KG1 (cell line): Measurements from ENCODE around the gene MYRF.

ENCODE experiments used
- DNase-seq: peaks from one replicate; lab custom pipeline; 2025; lab: John Stamatoyannopoulos, UW

MYRF gene

DNA sequence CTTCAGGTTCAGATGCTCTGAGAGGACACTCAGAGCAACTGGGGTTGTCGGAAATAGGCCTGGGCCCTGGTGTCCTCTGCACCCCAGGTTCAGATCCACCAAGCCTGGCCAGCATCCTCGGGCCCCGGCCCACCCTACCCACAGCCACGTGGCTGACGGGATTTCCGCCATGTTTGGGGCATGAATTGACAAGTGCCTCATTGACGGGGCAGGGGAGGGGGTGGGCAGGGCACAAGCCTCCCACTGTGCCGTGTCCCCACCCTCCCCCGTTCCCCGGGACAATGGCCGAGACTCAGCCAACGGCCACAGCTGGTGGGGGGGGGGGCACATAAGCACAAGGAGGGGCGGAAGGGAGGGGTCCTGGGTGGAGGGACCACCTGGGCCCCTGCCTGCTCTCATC is 8.5 kb downstream of the MYRF start:
- DNase-seq, result no peak

DNA sequence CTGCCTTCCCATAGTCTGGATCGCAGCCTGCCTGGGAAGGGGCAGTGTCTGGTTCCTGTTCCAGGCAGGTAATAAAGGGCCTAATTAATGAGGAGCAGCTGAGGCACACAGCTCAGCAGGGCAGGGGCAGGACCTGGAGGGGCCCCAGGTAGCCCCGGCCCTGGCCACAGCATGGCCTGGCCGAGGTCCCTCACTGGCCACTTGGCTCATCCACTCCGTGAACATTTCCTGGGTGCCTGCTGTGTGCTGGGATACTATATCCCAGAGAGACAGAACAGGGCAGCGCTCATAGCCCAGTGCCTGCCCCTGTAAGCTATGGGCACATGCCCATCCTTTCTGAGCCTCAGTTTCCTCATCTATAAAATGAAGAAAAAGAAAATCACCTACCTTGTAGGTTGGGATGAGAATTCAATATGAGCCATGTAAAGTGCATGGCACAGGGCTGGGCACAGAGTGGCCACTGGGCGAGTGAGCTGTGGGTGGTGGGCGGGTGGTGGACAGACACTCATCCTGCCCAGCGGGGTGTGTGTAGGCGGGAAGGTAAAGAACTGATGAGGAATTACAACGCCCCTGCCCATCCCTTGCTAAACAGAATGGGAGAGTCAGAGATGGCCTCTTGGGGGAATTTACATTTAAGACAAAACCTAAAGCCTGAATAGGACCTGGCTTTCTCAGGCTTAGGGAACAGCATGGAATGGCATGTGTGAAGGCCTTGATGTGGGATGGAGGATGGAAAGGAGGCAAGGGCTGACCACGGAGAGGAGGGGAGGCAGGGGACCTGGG is 9.2 kb downstream of the MYRF start:
- DNase-seq, result no peak

DNA sequence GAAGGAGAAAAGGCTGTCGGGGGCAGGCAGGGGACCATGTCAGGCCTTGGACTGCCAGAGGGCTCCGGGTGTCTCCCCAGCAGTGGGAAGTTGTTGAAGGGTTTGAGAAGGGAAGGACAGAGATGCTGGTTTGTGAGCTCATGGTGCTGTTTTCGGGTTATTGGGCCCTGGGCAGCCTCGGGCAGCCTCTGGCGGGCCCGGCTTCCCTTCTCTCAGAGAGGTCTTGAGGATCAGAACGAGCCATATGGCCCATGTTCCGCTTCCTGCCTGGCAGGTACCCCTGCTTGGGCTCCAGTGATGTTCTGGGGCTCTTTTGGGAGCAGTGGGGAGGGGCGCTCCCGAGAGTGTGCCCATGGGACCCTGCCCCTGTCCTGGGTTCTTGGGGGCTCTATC is 9.8 kb downstream of the MYRF start:
- DNase-seq, result no peak

DNA sequence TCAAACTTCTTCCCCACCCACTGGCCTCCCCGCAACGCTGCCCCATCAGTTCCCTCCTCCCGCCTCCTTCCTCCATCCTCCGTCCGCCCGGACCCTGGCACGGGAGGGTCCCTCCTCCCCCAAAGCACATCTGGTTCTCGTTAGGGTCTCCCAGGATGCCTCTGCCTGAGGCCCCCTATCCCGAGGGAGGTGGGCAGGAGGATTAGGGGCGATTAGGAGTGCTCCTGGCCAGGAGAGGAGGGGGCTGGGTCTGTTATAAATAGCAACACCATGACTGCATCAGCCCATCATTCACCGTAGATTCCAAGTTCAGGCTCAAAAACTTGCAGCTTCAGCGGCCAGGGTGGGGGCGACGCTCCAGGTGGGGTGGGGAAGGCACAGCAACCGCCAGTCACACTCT is 10.4 kb downstream of the MYRF start:
- no peak for DNase-seq

DNA sequence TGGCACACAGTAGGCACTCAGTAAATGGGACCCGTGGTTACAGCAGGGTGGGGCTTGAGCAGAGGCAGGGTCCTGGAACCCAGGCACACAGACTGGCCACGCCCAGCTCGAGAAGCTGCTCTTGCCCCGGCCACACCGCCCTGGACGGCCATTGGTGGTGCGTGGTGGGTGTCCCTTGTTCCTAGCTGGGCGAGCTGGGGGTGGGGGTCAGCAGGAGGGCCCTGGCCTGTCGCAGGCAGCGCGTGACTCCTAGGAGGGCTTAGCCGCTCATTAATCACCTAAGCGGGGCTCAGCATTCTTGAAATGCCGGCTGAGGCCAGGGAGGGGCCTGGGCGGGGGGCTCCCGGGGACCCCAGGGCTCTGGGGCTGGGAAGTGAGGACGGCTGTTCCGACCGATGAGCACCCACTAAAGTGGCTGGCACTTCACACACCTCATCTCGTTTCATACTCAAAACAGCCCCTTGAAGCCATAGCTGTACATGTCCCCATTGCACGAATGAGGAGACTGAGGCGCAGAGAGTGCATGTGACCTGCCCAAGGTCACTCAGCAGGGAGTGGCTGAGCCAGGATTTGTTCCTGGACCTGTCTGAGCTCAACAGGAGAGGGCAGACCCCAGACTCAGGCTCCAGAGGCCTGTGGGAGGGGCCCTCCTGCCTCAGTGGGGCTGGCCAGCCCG is 11.6 kb downstream of the MYRF start:
- DNase-seq, result no peak

DNA sequence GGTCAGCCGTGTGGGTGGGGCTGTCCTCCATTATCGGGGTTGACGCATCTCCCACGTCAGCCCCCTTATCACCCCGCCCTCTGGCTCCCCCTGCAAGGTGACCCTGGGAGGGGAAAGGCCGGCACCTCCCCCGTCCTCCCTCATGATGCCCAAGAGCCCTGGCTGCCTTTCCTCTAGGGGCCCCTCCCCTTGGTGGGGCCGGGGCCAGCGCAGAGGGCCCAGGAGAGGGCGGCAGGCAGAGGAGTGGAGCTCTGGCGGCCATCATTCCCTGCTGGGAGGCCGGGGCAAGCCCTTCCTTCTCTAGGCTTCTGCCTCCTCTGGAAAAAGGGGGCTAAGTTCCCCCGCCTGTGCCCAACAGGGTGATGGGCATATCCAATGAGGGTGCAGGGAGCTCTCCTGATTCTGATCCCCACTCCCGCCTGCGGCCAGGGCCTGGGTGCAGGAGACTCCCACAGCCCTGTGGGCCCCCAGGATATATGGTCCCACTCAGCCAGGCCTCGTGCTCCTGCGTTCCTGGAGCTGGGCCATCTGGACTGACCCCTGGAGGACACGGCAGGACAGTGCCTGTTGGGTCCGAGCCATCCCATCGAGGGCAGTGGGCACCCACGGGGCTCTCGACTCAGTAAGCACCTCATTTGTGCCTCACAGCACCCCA is 12.3 kb downstream of the MYRF start:
- no peak for DNase-seq

DNA sequence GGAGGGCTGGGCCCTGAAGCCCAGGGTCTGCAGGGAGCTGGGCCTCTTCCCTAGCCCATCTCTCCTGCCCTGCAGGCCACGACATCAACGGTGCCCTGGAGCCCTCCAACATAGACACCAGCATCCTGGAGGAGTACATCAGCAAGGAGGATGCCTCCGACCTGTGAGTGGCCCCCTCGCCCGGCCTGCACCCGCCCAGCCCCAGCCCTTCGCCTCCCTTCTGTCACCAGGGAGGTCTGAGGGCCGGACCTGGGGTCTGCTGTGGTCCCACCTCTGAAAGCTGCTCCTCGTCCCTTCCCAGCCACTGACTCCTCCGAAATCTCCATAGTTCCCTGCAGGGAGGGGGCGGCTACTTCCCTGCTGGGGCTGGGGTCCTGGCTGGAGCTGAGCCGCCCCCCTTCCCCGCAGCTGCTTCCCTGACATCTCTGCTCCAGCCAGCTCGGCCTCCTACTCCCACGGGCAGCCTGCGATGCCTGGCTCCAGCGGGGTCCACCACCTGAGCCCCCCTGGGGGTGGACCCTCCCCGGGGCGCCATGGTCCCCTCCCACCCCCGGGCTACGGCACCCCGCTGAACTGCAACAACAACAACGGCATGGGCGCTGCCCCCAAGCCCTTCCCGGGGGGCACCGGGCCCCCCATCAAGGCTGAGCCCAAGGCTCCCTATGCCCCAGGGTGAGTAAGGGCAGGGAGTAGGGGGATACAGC is 13.3 kb downstream of the MYRF start:
- DNase-seq, result no peak

DNA sequence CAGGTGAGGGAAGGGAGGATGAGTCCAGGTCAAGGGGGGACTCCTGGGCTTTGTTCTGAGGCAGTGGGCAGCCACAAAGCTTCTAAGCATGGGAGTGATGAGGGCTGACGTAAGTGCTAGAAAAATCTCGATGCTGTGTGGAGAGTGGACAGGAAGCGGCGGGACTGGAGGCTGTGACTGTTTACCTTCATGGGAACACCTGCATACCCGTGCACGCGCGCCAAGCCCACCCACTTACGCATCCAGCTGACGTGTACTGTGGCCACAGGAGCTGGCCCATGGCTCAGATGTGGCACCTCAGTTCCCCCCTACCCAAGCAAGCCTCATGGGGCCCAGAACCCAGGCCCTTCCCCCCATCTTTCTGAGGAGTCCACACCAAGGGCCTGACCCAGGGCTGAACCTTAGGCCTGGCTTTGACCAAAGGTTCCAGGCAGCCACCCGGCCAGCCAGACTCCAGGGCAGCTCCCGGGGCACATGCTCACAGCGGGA is 14.0 kb downstream of the MYRF start:
- no peak for DNase-seq

DNA sequence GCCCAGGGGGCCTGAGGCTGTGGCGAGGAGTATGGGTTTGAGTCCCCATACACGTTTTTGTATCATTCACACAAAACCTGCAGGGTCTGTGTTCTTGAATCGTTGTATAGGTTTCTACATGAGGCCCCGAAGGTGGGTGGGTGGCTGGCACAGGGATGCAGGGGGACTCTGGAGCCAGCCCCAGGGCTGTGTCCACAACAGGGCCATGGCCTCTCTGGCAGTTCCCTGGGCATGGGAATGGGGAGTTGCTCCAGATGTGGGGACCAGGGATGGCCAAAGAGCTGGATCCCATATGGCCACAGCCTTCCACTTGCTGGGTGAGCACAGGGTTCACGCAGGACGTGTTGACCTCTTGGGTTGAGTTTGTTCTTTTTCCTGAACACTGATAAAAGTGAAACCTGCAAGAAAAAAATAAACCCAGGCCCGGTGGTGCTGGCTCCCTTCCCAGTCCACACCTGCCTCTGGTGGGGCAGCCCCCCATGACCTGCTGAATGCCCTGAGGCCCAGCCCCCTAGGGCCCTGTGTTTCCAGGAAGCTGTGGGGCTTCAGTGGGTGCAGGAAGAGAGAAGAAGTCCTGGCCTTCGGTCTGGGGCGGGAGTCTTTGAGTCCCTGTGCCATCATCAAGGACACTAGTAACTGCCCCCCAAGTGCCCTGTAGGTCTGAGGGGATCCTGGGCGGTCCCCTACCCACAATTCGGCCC is 16.1 kb downstream of the MYRF start:
- no peak for DNase-seq

DNA sequence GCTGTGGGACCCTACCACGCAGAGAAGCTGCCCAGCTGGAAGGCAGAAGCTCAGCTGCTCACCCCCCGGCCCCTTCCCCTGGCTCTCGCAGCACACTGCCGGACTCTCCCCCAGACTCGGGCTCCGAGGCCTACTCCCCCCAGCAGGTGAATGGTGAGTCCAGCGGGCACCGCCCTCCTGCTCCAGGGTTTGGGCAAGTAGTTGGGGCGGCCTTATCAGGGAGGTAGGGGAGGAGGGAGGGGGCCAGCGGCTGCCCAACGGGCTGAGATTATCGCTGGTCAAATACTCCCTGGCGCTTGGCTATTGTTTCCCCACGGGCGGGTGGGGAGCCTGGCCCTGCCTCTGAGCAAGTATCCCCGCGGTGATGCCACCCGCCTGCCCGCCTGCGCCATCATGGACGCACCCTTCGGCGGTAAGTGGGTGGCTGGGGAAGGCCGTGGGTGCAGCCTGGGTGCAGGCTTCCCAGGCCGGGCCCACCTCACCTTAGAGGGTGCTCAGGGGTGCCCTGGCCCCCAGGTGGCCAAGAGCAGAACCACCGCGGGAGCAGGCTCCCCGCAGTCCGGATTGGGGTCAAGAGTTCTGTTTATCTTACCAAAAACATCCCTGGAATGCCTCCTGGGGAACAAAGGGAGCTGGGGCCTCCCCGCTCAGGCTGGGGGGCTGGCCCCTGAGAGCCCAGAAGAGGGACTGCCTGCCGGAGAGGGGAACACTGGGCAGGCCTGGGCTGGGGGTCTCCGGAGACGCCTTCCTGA is 16.9 kb downstream of the MYRF start:
- no peak for DNase-seq

DNA sequence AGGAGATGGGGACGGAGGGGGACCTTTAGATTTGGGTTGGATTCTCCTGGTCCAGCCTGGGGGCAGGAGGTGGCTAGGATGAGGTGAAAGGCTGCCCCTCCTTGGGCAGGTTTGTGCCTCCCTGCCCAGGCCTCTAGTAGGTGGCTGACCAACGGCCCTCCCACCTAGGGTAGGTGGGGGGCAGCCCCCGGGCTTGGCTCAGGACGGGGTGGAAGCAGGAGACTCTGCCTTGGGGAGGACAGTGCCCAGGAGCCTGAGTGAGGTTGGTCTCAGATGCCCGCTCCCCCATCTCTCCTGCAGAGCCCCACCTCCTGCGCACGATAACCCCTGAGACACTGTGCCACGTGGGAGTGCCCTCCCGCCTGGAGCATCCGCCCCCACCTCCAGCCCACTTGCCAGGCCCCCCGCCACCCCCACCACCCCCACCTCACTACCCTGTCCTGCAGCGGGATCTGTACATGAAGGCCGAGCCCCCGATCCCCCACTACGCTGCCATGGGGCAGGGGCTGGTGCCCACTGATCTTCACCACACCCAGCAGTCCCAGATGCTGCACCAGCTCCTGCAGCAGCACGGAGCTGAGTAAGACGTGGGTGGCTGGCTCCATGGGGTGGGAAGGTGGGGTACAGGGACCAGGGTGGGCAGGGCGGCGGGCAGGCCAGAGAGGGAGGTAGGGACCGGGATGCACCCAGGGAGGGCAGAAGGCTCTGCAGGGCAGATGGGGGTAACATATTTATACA is 17.7 kb downstream of the MYRF start:
- DNase-seq, result no peak

DNA sequence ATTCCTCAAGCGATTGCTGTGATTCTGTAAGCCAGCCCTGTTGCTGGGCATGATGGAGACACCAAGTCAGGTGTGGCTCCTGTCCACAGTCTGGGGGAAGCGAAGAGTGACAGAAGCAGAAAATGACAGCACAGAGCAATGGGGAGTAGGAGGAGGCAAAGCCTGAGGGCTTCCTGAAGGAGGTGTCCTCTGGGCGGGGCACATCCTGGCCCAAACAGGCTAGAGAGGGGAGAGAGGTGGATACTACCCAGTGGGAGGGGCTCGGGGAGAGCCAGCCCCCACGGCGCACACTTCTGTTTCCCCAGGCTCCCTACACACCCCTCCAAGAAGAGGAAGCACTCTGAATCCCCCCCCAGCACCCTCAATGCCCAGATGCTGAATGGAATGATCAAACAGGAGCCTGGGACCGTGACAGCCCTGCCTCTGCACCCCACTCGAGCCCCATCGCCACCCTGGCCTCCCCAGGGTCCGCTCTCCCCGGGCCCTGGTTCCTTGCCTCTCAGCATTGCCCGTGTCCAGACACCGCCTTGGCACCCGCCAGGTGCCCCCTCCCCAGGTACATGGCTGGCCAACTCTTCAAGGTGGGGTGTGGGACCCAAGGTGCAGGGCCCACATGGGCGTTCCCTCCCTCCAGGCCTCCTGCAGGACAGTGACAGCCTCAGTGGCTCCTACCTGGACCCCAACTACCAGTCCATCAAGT is 18.9 kb downstream of the MYRF start:
- no peak for DNase-seq

DNA sequence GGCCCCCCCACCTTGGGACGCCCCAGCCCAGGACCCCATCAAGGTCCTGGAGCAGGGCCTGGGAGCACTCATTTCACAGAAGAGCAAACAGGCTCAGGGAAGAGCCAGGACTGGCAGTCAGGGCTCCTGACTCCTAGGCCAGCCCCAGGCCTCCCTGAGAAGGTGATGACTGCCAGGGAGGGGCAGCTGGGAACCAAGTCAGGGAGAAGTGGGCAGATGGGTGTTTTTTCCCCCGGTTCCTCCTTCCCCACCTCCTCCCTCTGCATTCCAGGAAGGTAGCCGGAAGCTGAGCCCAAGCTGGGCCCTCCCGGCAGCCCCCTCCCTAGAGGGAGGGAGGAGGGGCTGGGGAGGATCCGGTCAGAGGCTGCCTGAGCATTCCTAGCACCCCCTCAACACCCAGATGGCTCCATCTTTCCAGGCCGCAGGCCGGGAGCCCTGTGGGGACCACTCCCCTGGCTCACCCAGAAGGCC is 19.6 kb downstream of the MYRF start:
- no peak for DNase-seq

DNA sequence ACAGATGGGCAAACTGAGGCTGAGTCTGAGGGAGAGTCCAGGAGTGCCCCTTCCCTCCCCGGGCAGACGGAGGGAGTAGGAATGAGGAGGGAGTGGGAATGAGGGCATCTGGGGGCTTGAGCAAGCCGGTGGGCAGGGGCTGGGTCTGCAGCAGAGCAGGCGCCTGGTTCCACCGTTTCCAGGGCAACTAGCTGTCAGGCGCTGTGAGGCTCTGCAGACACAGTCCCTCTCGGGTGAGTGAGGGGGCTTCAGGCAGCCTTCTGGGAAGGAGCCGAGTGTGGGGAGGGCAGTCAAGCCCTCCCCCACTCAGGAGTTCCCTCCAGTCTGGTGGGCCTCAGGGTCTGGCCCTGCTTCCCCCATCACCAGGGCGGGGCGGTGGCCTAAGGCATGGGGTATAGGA is 20.9 kb downstream of the MYRF start:
- no peak for DNase-seq

DNA sequence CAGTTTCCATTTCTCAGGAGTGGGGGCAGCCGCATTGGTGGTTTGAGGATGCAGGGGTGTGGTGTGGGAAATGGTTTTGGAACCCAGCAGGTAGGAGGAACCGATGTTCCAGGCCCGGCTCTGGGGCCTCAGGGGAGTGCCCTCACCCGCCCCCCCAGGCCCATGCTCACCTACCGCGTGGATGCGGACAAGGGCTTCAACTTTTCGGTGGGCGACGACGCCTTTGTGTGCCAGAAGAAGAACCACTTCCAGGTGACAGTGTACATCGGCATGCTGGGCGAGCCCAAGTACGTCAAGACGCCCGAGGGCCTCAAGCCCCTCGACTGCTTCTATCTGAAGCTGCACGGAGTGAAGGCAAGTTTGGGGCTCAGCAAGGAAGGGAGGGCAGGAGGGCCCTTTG is 21.4 kb downstream of the MYRF start:
- DNase-seq, result no peak

DNA sequence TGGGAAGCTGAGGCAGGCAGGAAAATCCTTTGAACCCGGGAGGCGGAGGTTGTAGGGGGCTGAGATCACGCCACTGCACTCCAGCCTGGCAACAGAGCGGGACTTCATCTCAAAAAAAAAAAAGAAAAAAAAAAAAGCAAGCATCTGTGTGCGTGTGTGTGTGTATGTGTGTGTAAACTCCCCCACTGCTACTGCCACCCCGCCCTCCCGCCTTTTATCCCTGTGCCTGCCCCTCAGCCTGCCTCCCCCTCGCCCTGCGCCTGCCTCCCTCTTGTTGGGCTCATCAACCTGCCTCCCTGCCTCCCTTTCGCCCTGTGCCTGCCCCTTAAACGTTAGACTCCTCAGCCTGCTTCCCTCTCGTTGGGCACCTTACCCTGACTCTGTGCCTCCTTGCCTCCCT is 22.0 kb downstream of the MYRF start:
- no peak for DNase-seq

DNA sequence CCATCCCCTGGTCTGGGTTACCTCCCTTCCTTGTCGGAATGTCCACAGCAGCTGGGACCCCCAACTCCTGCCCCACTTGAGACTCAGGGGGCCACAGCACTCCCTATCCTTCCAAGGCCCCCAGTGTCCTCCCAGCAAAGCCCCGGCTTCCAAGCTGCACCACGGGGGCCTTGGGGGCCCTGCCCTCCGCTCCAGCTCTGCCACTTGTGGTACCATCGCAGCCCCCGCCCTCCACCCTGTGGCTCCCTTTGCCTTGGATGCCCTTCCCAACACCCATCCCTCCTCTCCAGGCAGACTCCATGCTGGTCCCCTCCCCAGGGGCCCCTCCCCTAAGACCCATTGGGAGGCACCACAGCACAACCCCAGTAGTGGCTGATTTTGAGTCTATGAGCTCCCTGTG is 22.7 kb downstream of the MYRF start:
- DNase-seq, result no peak

DNA sequence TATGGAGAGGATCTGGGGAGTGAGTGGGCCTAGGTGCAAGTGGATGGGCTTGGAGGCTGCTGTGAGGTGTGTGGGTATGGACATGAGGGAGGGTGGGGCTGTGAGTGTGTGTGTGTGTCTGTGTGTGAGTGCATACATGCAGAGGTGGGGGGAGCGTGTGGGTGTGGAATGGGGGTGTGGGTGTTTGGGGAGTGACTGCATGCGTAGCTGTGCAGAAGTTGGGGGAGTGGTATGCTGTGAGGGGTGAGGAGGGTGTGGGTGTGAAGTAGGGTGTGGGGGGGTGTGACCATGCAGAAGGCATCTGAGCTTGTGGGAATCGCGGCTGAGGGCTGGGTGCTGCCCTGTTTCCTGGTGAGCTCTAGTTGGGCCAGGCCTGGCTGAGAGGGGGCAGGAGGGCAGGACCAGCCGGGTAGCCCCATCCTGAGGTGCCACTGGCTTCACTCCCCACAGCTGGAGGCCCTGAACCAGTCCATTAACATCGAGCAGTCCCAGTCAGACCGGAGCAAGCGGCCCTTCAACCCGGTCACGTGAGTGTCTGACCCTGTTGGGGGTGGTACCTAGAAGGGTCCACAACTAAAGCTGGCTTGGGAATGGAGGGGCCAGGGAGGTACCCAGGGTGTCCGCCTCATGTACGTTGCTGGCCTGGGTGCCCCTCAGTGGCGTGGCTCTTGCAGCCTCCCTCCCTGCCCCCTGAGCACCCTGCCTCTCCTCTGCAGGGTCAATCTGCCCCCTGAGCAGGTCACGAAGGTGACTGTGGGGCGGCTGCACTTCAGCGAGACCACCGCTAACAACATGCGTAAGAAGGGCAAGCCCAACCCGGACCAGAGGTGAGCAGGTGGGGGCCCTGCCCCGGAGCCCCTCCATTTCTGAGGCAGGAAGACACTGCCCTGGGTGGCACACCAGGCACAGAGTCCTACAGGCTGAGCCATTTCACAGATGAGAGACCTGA is 23.4 kb downstream of the MYRF start:
- no peak for DNase-seq
